ENCODE results near the gene LMO7.
"Not testable (repeated sequence)": the region's sequence is repeated elsewhere in the genome, so short reads cannot be mapped to it uniquely, and the experiment has no call there.

LMO7 gene

GRCh38 chr13:75699062-75699461, 62.9 kb downstream of the LMO7 start:
- Mint-ChIP-seq H3K27ac (no peak overlapping the region), H3K4me1 (ENCODE audit: low read depth) (no peaks in the 10 kb centered on the region), H3K36me3 (ENCODE audit: low read depth) (peaks cover 2% of the 10 kb centered on the region)

GRCh38 chr13:75699717-75700116, 63.6 kb downstream of the LMO7 start:
- not testable (repeated sequence) for H3K36me3 Mint-ChIP-seq (ENCODE audit: low read depth); H3K4me1 Mint-ChIP-seq (ENCODE audit: low read depth); H3K27me3 Mint-ChIP-seq (ENCODE audit: low read depth); H3K4me3 Mint-ChIP-seq; H3K27ac Mint-ChIP-seq
- H3K9me3 Mint-ChIP-seq, result peaks cover 12% of the 10 kb centered on the region

More at GRCh38 chr13:75699062-75699461, 62.9 kb downstream of the LMO7 start:
- no peaks in the 10 kb centered on the region for H3K27me3 Mint-ChIP-seq (ENCODE audit: low read depth)
- H3K4me3 Mint-ChIP-seq, result no peak overlapping the region
- peaks cover 12% of the 10 kb centered on the region for H3K9me3 Mint-ChIP-seq

- peaks cover 12% of the 10 kb centered on the region for H3K9me3 Mint-ChIP-seq
- H3K4me3 Mint-ChIP-seq, result no peak overlapping the region
- H3K27ac Mint-ChIP-seq, result no peak overlapping the region
Measured at GRCh38 chr13:75700552-75700951, 64.4 kb downstream of the LMO7 start.

GRCh38 chr13:75702476-75702875, 66.3 kb downstream of the LMO7 start:
- H3K4me3 Mint-ChIP-seq, result no peak overlapping the region
- peaks cover 4% of the 10 kb centered on the region for H3K4me1 Mint-ChIP-seq (ENCODE audit: low read depth)

More at GRCh38 chr13:75700552-75700951, 64.4 kb downstream of the LMO7 start:
- Mint-ChIP-seq H3K4me1 (ENCODE audit: low read depth) (peaks cover 4% of the 10 kb centered on the region), H3K27me3 (ENCODE audit: low read depth) (no peaks in the 10 kb centered on the region), H3K36me3 (ENCODE audit: low read depth) (peaks cover 2% of the 10 kb centered on the region)

GRCh38 chr13:75703769-75704168, 67.6 kb downstream of the LMO7 start:
- Mint-ChIP-seq H3K4me1 (ENCODE audit: low read depth) (peaks cover 4% of the 10 kb centered on the region), H3K27ac (no peak overlapping the region), H3K9me3 (peaks cover 12% of the 10 kb centered on the region), H3K36me3 (ENCODE audit: low read depth) (peaks cover 2% of the 10 kb centered on the region), H3K27me3 (ENCODE audit: low read depth) (no peaks in the 10 kb centered on the region), H3K4me3 (no peak overlapping the region)

More at GRCh38 chr13:75702476-75702875, 66.3 kb downstream of the LMO7 start:
- H3K27ac Mint-ChIP-seq, result no peak overlapping the region
- no peaks in the 10 kb centered on the region for H3K27me3 Mint-ChIP-seq (ENCODE audit: low read depth)
- H3K9me3 Mint-ChIP-seq, result peaks cover 12% of the 10 kb centered on the region
- H3K36me3 Mint-ChIP-seq (ENCODE audit: low read depth), result peaks cover 2% of the 10 kb centered on the region

- Mint-ChIP-seq H3K4me1 (ENCODE audit: low read depth) (peaks cover 4% of the 10 kb centered on the region), H3K4me3 (no peak overlapping the region), H3K36me3 (ENCODE audit: low read depth) (peaks cover 2% of the 10 kb centered on the region), H3K27me3 (ENCODE audit: low read depth) (no peaks in the 10 kb centered on the region), H3K9me3 (peaks cover 10% of the 10 kb centered on the region), H3K27ac (no peak overlapping the region)
Measured at GRCh38 chr13:75704194-75704926, 68.2 kb downstream of the LMO7 start.

GRCh38 chr13:75704927-75705288, 68.8 kb downstream of the LMO7 start:
- no peak overlapping the region for H3K27ac Mint-ChIP-seq
- H3K4me3 Mint-ChIP-seq, result no peak overlapping the region
- H3K4me1 Mint-ChIP-seq (ENCODE audit: low read depth), result peaks cover 4% of the 10 kb centered on the region
- H3K36me3 Mint-ChIP-seq (ENCODE audit: low read depth), result no peaks in the 10 kb centered on the region
- peaks cover 8% of the 10 kb centered on the region for H3K9me3 Mint-ChIP-seq
- H3K27me3 Mint-ChIP-seq (ENCODE audit: low read depth), result no peaks in the 10 kb centered on the region

- Mint-ChIP-seq H3K4me1 (ENCODE audit: low read depth) (peaks cover 4% of the 10 kb centered on the region), H3K36me3 (ENCODE audit: low read depth) (no peaks in the 10 kb centered on the region), H3K4me3 (no peak overlapping the region), H3K9me3 (peaks cover 8% of the 10 kb centered on the region), H3K27me3 (ENCODE audit: low read depth) (no peaks in the 10 kb centered on the region), H3K27ac (no peak overlapping the region)
Measured at GRCh38 chr13:75705395-75705794, 69.3 kb downstream of the LMO7 start.

GRCh38 chr13:75705908-75706307, 69.8 kb downstream of the LMO7 start:
- Mint-ChIP-seq H3K9me3 (peaks cover 2% of the 10 kb centered on the region), H3K36me3 (ENCODE audit: low read depth) (no peaks in the 10 kb centered on the region), H3K27me3 (ENCODE audit: low read depth) (no peaks in the 10 kb centered on the region), H3K4me1 (ENCODE audit: low read depth) (peaks cover 4% of the 10 kb centered on the region), H3K4me3 (no peak overlapping the region), H3K27ac (no peak overlapping the region)

GRCh38 chr13:75713852-75714251, 77.7 kb downstream of the LMO7 start:
- no peaks in the 10 kb centered on the region for H3K4me1 Mint-ChIP-seq (ENCODE audit: low read depth)
- no peaks in the 10 kb centered on the region for H3K9me3 Mint-ChIP-seq
- H3K4me3 Mint-ChIP-seq, result no peak overlapping the region
- H3K27ac Mint-ChIP-seq, result no peak overlapping the region
- H3K36me3 Mint-ChIP-seq (ENCODE audit: low read depth), result no peaks in the 10 kb centered on the region
- no peaks in the 10 kb centered on the region for H3K27me3 Mint-ChIP-seq (ENCODE audit: low read depth)

- Mint-ChIP-seq H3K4me3 (no peak overlapping the region), H3K27ac (no peak overlapping the region), H3K4me1 (ENCODE audit: low read depth) (no peaks in the 10 kb centered on the region), H3K36me3 (ENCODE audit: low read depth) (peaks cover 2% of the 10 kb centered on the region), H3K9me3 (no peaks in the 10 kb centered on the region), H3K27me3 (ENCODE audit: low read depth) (no peaks in the 10 kb centered on the region)
Measured at GRCh38 chr13:75715601-75716523, 79.7 kb downstream of the LMO7 start.

GRCh38 chr13:75717525-75717924, 81.4 kb downstream of the LMO7 start:
- H3K27me3 Mint-ChIP-seq (ENCODE audit: low read depth), result no peaks in the 10 kb centered on the region
- no peak overlapping the region for H3K4me3 Mint-ChIP-seq
- H3K4me1 Mint-ChIP-seq (ENCODE audit: low read depth), result no peaks in the 10 kb centered on the region
- no peak overlapping the region for H3K27ac Mint-ChIP-seq
- peaks cover under 1% of the 10 kb centered on the region for H3K9me3 Mint-ChIP-seq
- H3K36me3 Mint-ChIP-seq (ENCODE audit: low read depth), result peaks cover 2% of the 10 kb centered on the region

GRCh38 chr13:75721307-75721706, 85.2 kb downstream of the LMO7 start:
- H3K36me3 Mint-ChIP-seq (ENCODE audit: low read depth), result peaks cover 3% of the 10 kb centered on the region
- peaks cover 3% of the 10 kb centered on the region for H3K9me3 Mint-ChIP-seq

GRCh38 chr13:75723901-75724300, 87.8 kb downstream of the LMO7 start:
- H3K9me3 Mint-ChIP-seq, result peaks cover 3% of the 10 kb centered on the region
- H3K36me3 Mint-ChIP-seq (ENCODE audit: low read depth), result peaks cover 3% of the 10 kb centered on the region
- no peak overlapping the region for H3K27ac Mint-ChIP-seq
- H3K4me3 Mint-ChIP-seq, result no peak overlapping the region
- no peaks in the 10 kb centered on the region for H3K4me1 Mint-ChIP-seq (ENCODE audit: low read depth)
- H3K27me3 Mint-ChIP-seq (ENCODE audit: low read depth), result no peaks in the 10 kb centered on the region

More at GRCh38 chr13:75721307-75721706, 85.2 kb downstream of the LMO7 start:
- Mint-ChIP-seq H3K27me3 (ENCODE audit: low read depth) (no peaks in the 10 kb centered on the region), H3K4me3 (no peak overlapping the region), H3K4me1 (ENCODE audit: low read depth) (no peaks in the 10 kb centered on the region), H3K27ac (no peak overlapping the region)

All from T-helper 1 cell treated with Interleukin-12 subunit alpha and Interleukin-12 subunit beta and Interleukin-4 antibody, amounts not matched to agents 30 μg/mL and 1 μg/mL, for 36 hours (primary cell).